ENCODE data around the gene DBNDD2.

DBNDD2 gene

GRCh38 chr20:45452772-45453691 is 44.9 kb downstream of the DBNDD2 start:
- H3K9me3 ChIP-seq (ENCODE audit: control insufficient read depth, insufficient read depth, low read depth, low read length) = no peaks in the 10 kb centered on the region
- H3K4me3 ChIP-seq (ENCODE audit: low read depth, low read length) = no peak overlapping the region
- H3K27me3 ChIP-seq (ENCODE audit: control insufficient read depth, insufficient read depth, low read length) = no peaks in the 10 kb centered on the region; the same call in 1 of the 2 replicates
- H3K4me1 ChIP-seq (ENCODE audit: control insufficient read depth, insufficient read depth, low read length) = peaks cover 5% of the 10 kb centered on the region; the same call in 1 of the 2 replicates
- no peak overlapping the region for H3K9ac ChIP-seq (ENCODE audit: low read length)
- no peak overlapping the region for H3K27ac ChIP-seq (ENCODE audit: low read depth, low read length)
- H3K36me3 ChIP-seq (ENCODE audit: control insufficient read depth, insufficient read depth, low read length) = no peaks in the 10 kb centered on the region

GRCh38 chr20:45456632-45457031 is 48.5 kb downstream of the DBNDD2 start:
- H3K36me3 ChIP-seq (ENCODE audit: control insufficient read depth, insufficient read depth, low read length) = no peaks in the 10 kb centered on the region
- no peaks in the 10 kb centered on the region for H3K9me3 ChIP-seq (ENCODE audit: control insufficient read depth, insufficient read depth, low read depth, low read length)
- no peak overlapping the region for H3K4me3 ChIP-seq (ENCODE audit: low read depth, low read length)
- H3K4me1 ChIP-seq (ENCODE audit: control insufficient read depth, insufficient read depth, low read length) = no peaks in the 10 kb centered on the region
- H3K27ac ChIP-seq (ENCODE audit: low read depth, low read length) = no peak overlapping the region
- no peak overlapping the region for H3K9ac ChIP-seq (ENCODE audit: low read length)
- no peaks in the 10 kb centered on the region; the same call in 1 of the 2 replicates for H3K27me3 ChIP-seq (ENCODE audit: control insufficient read depth, insufficient read depth, low read length)

- no peaks in the 10 kb centered on the region for H3K4me1 ChIP-seq (ENCODE audit: control insufficient read depth, insufficient read depth, low read length)
- H3K9me3 ChIP-seq (ENCODE audit: control insufficient read depth, insufficient read depth, low read depth, low read length) = no peaks in the 10 kb centered on the region
- H3K27me3 ChIP-seq (ENCODE audit: control insufficient read depth, insufficient read depth, low read length) = peaks cover 15% of the 10 kb centered on the region; the same call in 1 of the 2 replicates
- H3K36me3 ChIP-seq (ENCODE audit: control insufficient read depth, insufficient read depth, low read length) = no peaks in the 10 kb centered on the region
- no peak overlapping the region for H3K27ac ChIP-seq (ENCODE audit: low read depth, low read length)
- H3K4me3 ChIP-seq (ENCODE audit: low read depth, low read length) = no peak overlapping the region
- no peak overlapping the region for H3K9ac ChIP-seq (ENCODE audit: low read length)
These were observed 51.5 kb downstream of the DBNDD2 start for GRCh38 chr20:45459606-45460005.

Measured in HUES6 (cell line).